ENCODE results near the gene C2CD2.

DNA sequence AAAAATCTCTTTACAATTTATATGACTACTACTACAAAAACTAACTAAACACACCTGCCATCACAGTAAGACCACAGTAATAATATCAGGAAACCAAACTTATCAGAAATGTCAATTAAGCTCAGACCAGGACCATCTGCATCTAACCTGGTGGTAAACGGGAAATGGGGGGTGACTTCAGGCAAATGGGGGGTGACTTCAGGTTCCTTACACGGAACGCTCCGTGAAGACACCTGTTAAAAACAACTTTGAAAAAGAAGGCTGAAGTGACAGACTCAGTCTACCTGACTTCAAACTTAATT, 90.4 kb downstream of the C2CD2 start:
- TF ChIP-seq POLR2AphosphoS5 (IDR thresholded peaks at IDR 0.05; ENCODE audit: low read depth, low read length) (no peak), TAF1 (IDR thresholded peaks at IDR 0.05; ENCODE audit: borderline replicate concordance, insufficient read depth, low read length) (no peak), SIN3A (IDR thresholded peaks at IDR 0.05; ENCODE audit: borderline replicate concordance, insufficient read depth, low read length) (no peak)
- TF ChIP-seq, protein P1, sequence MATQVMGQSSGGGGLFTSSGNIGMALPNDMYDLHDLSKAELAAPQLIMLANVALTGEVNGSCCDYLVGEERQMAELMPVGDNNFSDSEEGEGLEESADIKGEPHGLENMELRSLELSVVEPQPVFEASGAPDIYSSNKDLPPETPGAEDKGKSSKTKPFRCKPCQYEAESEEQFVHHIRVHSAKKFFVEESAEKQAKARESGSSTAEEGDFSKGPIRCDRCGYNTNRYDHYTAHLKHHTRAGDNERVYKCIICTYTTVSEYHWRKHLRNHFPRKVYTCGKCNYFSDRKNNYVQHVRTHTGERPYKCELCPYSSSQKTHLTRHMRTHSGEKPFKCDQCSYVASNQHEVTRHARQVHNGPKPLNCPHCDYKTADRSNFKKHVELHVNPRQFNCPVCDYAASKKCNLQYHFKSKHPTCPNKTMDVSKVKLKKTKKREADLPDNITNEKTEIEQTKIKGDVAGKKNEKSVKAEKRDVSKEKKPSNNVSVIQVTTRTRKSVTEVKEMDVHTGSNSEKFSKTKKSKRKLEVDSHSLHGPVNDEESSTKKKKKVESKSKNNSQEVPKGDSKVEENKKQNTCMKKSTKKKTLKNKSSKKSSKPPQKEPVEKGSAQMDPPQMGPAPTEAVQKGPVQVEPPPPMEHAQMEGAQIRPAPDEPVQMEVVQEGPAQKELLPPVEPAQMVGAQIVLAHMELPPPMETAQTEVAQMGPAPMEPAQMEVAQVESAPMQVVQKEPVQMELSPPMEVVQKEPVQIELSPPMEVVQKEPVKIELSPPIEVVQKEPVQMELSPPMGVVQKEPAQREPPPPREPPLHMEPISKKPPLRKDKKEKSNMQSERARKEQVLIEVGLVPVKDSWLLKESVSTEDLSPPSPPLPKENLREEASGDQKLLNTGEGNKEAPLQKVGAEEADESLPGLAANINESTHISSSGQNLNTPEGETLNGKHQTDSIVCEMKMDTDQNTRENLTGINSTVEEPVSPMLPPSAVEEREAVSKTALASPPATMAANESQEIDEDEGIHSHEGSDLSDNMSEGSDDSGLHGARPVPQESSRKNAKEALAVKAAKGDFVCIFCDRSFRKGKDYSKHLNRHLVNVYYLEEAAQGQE (IDR thresholded peaks at IDR 0.05; ENCODE audit: insufficient read depth in 1 of 2, low read depth in 2 of 2, low read length in 2 of 2) = no peak

All from PFSK-1 (cell line).